ENCODE data around the gene FOXP1. TPM values are rescaled to one million over a fixed set of nuclear protein-coding genes. Genes with fewer than 3 reads are reported as not detected.

Gene FOXP1
- total and polyA plus RNA-seq, 8 donors = 95.1 to 143 (median 123) TPM

- Histone ChIP-seq H3K27ac (peak overlapping the region in 1 of 2 donors; percentile 64), H3K4me1 (peaks cover 25 to 75% of the 10 kb centered on the region in 2 donors), H3K4me3 (no peak overlapping the region), H3K27me3 (no peaks in the 10 kb centered on the region), H3K36me3 (peaks cover 0 to 68% of the 10 kb centered on the region in 2 donors), H3K9me3 (no peaks in the 10 kb centered on the region)
- TF ChIP-seq, protein P1, sequence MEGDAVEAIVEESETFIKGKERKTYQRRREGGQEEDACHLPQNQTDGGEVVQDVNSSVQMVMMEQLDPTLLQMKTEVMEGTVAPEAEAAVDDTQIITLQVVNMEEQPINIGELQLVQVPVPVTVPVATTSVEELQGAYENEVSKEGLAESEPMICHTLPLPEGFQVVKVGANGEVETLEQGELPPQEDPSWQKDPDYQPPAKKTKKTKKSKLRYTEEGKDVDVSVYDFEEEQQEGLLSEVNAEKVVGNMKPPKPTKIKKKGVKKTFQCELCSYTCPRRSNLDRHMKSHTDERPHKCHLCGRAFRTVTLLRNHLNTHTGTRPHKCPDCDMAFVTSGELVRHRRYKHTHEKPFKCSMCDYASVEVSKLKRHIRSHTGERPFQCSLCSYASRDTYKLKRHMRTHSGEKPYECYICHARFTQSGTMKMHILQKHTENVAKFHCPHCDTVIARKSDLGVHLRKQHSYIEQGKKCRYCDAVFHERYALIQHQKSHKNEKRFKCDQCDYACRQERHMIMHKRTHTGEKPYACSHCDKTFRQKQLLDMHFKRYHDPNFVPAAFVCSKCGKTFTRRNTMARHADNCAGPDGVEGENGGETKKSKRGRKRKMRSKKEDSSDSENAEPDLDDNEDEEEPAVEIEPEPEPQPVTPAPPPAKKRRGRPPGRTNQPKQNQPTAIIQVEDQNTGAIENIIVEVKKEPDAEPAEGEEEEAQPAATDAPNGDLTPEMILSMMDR (IDR thresholded peaks at IDR 0.05) = no peak
- ATAC-seq = no peak
- DNase-seq = no peak
- intact Hi-C loops (cut with DNase I) = no loop called here
Measured at GRCh38 chr3:71048948-71049347, 534.6 kb downstream of the FOXP1 start.

GRCh38 chr3:71047616-71048531 lies 535.7 kb downstream of the FOXP1 start:
- Histone ChIP-seq H3K36me3 (peaks cover 0 to 69% of the 10 kb centered on the region in 2 donors), H3K4me1 (peaks cover 25 to 65% of the 10 kb centered on the region in 2 donors), H3K27ac (peak overlapping the region in 1 of 2 donors; percentile 64), H3K4me3 (no peak overlapping the region), H3K27me3 (no peaks in the 10 kb centered on the region), H3K9me3 (no peaks in the 10 kb centered on the region)
- intact Hi-C loops (cut with DNase I) = no loop called here
- DNase-seq (no peak), ATAC-seq (no peak)
- TF ChIP-seq, protein P1 (IDR thresholded peaks at IDR 0.05) = no peak

- Histone ChIP-seq H3K27me3 (no peaks in the 10 kb centered on the region), H3K4me3 (no peak overlapping the region), H3K36me3 (peaks cover 0 to 64% of the 10 kb centered on the region in 2 donors), H3K4me1 (peaks cover 25 to 55% of the 10 kb centered on the region in 2 donors), H3K9me3 (no peaks in the 10 kb centered on the region), H3K27ac (peak overlapping the region in 1 of 2 donors; percentile 64)
- no peak for DNase-seq
- TF ChIP-seq, protein P1 (IDR thresholded peaks at IDR 0.05) = no peak
- intact Hi-C loops (cut with DNase I) = no loop called here
- ATAC-seq = no peak
Measured at GRCh38 chr3:71046791-71047190, 536.7 kb downstream of the FOXP1 start.

DNA sequence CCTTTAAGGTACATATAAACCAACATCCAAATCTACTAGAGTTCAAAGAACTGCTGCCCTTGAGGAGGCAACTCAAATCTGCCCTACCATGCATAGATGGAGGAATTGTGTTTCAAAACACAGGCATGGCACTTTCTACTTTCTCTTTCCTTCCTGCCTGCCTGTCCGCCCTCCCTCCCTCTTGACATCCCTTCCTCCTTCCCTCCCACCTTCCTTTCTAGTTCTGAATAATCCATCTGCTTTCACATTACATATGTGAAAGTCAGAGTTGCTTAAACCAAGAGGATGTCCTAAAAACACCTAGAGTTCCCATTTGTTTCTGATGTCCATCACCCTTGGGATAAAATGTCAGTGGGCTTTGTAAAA lies 537.6 kb downstream of the FOXP1 start:
- TF ChIP-seq, protein P1 (IDR thresholded peaks at IDR 0.05) = no peak
- Histone ChIP-seq H3K4me1 (peaks cover 16 to 46% of the 10 kb centered on the region in 2 donors), H3K27me3 (no peaks in the 10 kb centered on the region), H3K36me3 (peaks cover 0 to 62% of the 10 kb centered on the region in 2 donors), H3K9me3 (no peaks in the 10 kb centered on the region), H3K4me3 (no peak overlapping the region), H3K27ac (peak overlapping the region in 1 of 2 donors; percentile 64)
- ATAC-seq = no peak
- intact Hi-C loops (cut with DNase I) = no loop called here
- DNase-seq = no peak

DNA sequence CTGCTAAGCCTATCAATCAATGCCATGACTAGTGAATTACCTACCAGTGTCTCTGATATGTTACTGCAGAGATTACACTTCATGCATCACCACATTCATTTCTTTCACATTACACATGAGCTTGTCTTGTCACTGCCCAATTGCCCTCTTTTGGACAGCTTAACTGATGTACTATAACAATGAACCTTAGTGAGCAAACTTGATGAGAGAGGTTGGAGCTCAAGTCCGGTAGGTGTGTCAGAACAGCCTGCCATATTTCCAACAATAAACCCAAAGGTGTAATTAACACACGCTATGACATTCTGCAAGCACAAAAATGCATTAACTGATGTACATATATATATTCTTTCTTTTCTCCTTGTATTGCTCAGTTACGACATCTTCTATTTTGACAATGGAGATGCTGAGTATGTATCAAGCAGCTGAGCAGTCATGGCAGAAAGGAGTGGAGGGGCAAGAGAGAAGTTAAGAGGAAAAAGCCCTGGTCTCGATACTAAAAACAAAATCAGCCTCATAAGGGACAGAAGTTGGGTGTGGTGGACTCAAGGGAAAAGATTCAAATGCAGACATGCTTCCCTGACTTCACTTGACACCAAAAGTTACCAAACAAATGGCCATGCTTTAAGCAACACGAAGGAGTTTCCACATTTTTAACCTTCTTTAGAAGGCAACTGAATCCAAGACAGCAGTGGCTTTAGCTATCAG lies 538.2 kb downstream of the FOXP1 start:
- Histone ChIP-seq H3K27ac (peak overlapping the region in 1 of 2 donors; percentile 64), H3K9me3 (no peaks in the 10 kb centered on the region), H3K4me1 (peaks cover 11 to 40% of the 10 kb centered on the region in 2 donors), H3K36me3 (peaks cover 0 to 62% of the 10 kb centered on the region in 2 donors), H3K4me3 (no peak overlapping the region), H3K27me3 (no peaks in the 10 kb centered on the region)
- TF ChIP-seq, protein P1 (IDR thresholded peaks at IDR 0.05) = no peak
- DNase-seq (no peak), ATAC-seq (no peak)
- intact Hi-C loops (cut with DNase I) = no loop called here
